Keratinocyte (primary cell): ENCODE data around the gene IGFALS. TPM values are rescaled to one million over a fixed set of nuclear protein-coding genes. Genes with fewer than 3 reads are reported as not detected.

Experiments
- DNase-seq: peaks from one replicate; pipeline ENCODE4 v3.0.0-alpha.2; 2011; ENCODE audit warnings: low read depth, missing footprints, low spot score
- FAIRE-seq: peaks from 2 replicates; lab custom pipeline; 2011; peaks lifted over from hg19 to GRCh38; lab: Jason Lieb, UNC
- H2AFZ ChIP-seq: 2 replicates; pipeline ENCODE4 v1.6.0; 2012; ENCODE audit warnings: low read length, control low read depth, inconsistent platforms; ENCODE audit not compliant: control insufficient read depth
- H3K27ac ChIP-seq: 2 replicates; pipeline ENCODE4 v1.5.1; 2011; ENCODE audit warnings: low read length; ENCODE audit not compliant: control insufficient read depth, insufficient read depth
- H3K27me3 ChIP-seq: 3 replicates; pipeline ENCODE4 v1.6.0; 2011; ENCODE audit warnings: low read length; ENCODE audit not compliant: control insufficient read depth, insufficient read depth; ENCODE audit errors: extremely low read depth
- H3K36me3 ChIP-seq, 2 experiments: 2 replicates in 1 of 2; 3 replicates in 1 of 2; pipeline ENCODE4 v1.5.1; 2011; ENCODE audit warnings: low read length in 2 of 2, mild to moderate bottlenecking in 1 of 2; ENCODE audit not compliant: control insufficient read depth in 2 of 2, insufficient read depth in 2 of 2; ENCODE audit errors: extremely low read depth in 1 of 2
- H3K4me1 ChIP-seq: 3 replicates; pipeline ENCODE4 v1.5.1; 2011; ENCODE audit warnings: low read length; ENCODE audit not compliant: control insufficient read depth, insufficient read depth; ENCODE audit errors: extremely low read depth
- H3K4me2 ChIP-seq: 3 replicates; pipeline ENCODE4 v1.6.0; 2011; ENCODE audit warnings: low read depth, low read length; ENCODE audit not compliant: control insufficient read depth, insufficient read depth; ENCODE audit errors: extremely low read depth
- H3K4me3 ChIP-seq, 3 experiments: fragments of 200-600 bp in 1 of 3; sonication (generic) in 1 of 3; 2 replicates in 2 of 3; 3 replicates in 1 of 3; pipeline ENCODE4 v1.5.1; 2011 to 2016; ENCODE audit warnings: low read length in 3 of 3, mild to moderate bottlenecking in 3 of 3, control low read depth in 2 of 3, inconsistent platforms in 1 of 3, low read depth in 1 of 3, mixed read lengths in 1 of 3, mixed run types in 1 of 3, moderate library complexity in 1 of 3; ENCODE audit not compliant: control insufficient read depth in 2 of 3, insufficient read depth in 2 of 3; ENCODE audit errors: extremely low read depth in 1 of 3
- H3K79me2 ChIP-seq: 2 replicates; pipeline ENCODE4 v1.6.0; 2012; ENCODE audit warnings: low read length; ENCODE audit not compliant: control insufficient read depth, insufficient read depth
- H3K9ac ChIP-seq: 3 replicates; pipeline ENCODE4 v1.6.0; 2011; ENCODE audit warnings: low read length; ENCODE audit not compliant: control insufficient read depth, insufficient read depth; ENCODE audit errors: extremely low read depth
- H3K9me1 ChIP-seq: 3 replicates; pipeline ENCODE4 v1.6.0; 2011; ENCODE audit warnings: low read length; ENCODE audit not compliant: control insufficient read depth, insufficient read depth; ENCODE audit errors: extremely low read depth
- H3K9me3 ChIP-seq: 2 replicates; pipeline ENCODE4 v1.5.1; 2012; ENCODE audit warnings: low read depth, low read length; ENCODE audit not compliant: control insufficient read depth
- H4K20me1 ChIP-seq: 3 replicates; pipeline ENCODE4 v1.6.0; 2011; ENCODE audit warnings: low read length; ENCODE audit not compliant: control insufficient read depth, insufficient read depth; ENCODE audit errors: extremely low read depth
- CTCF ChIP-seq, 3 experiments: IDR thresholded peaks in 1 of 3; conservative IDR thresholded peaks in 1 of 3; optimal IDR thresholded peaks in 1 of 3; 2 replicates in 2 of 3; 3 replicates in 1 of 3; pipeline versions ENCODE3 to v1.5.1; 2011; ENCODE audit warnings: low read length in 3 of 3, mild to moderate bottlenecking in 3 of 3, moderate library complexity in 2 of 3, control low read depth in 1 of 3, inconsistent platforms in 1 of 3; ENCODE audit not compliant: insufficient read depth in 2 of 3; ENCODE audit errors: extremely low read depth in 1 of 3
- EZH2 ChIP-seq: IDR thresholded peaks from one replicate; pipeline ENCODE4 v1.6.1; 2012; ENCODE audit warnings: inconsistent platforms, mild to moderate bottlenecking, low read length, moderate library complexity
- dilution Hi-C: fragments of 300-500 bp; cut with MboI; formaldehyde crosslinking; loops from one replicate; pipeline ENCODE4 v1.7.0; 2020; ENCODE audit warnings: low sequenced_read_pairs; ENCODE audit not compliant: extremely low pct_ligation_motif_present
- polyA plus RNA-seq, 5 experiments: library from polyadenylated mRNA; depleted of rRNA in 3 of 5; stranded (reverse) in 3 of 5; stranded (forward) in 1 of 5; unstranded in 1 of 5; fragments of >200 nt; gene quantifications; 1 replicate in 1 of 5; 2 replicates in 3 of 5; 3 replicates in 1 of 5; pipeline versions ENCODE4 v1.2.1 to v1.2.3, GENCODE V29; 2011 to 2012; ENCODE audit warnings: missing spikeins in 2 of 5, low read depth in 1 of 5, low replicate concordance in 1 of 5

Gene IGFALS
- polyA plus RNA-seq, 1 donor (not counting 4 experiments of a cell fraction or from before 2014, with no cell fraction given) = not detected

DNA sequence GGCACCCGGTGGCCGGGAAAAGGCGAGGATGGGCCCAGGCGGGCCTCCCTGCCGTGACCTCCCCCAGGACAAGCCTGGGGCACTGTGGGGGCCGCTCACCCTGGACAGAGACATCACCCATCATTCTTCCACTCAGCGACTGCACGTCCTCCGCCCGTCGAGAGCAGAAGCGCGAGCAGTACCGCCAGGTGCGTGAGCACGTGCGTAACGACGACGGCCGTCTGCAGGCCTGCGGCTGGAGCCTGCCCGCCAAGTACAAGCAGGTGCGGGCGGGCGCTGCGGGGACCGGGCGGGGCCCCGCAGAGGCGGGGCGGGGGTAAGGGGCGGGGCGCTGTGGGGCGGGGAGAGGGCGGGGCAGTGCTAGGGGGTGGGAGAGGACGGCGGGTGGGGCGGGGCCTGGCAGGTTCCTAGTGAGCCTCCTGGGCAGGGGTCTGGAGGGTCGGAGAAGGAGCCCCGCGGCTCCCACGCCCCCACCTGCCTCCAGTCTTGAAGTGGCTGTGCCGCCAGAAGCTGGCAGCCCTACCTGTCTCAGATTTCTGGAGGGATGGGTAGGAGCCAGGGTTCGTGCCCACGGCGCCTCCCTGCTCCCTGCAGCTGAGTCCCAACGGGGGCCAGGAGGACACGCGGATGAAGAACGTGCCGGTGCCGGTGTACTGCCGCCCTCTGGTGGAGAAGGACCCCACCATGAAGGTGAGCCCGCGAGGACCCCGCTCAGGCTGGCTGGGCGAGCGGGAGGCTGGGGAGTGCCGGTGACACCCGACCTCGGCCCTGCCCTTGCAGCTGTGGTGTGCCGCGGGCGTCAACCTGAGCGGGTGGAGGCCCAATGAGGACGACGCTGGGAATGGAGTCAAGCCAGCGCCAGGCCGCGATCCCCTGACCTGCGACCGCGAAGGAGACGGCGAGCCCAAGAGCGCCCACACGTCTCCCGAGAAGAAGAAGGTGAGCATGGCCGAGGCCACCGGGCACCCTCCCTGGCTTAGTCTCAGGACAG lies 29.7 kb downstream of the IGFALS start:
- no peak for DNase-seq
- TF ChIP-seq CTCF (optimal IDR thresholded peaks at IDR 0.05 in 1 of 3, IDR thresholded peaks at IDR 0.05 in 1 of 3, conservative IDR thresholded peaks at IDR 0.05 in 1 of 3; ENCODE audit: extremely low read depth in 1 of 3, insufficient read depth in 2 of 3, low read length in 3 of 3) (peak; percentile 37 to 87 (median 60)), EZH2 (no peak)
- Histone ChIP-seq H3K27ac (no peak overlapping the region), H3K4me3 (no peak overlapping the region), H3K9me3 (no peaks in the 10 kb centered on the region), H3K9ac (no peak overlapping the region), H3K4me1 (peaks cover 3% of the 10 kb centered on the region), H4K20me1 (no peaks in the 10 kb centered on the region), H3K36me3 (peaks cover 17 to 34% of the 10 kb centered on the region in 2 experiments), H3K27me3 (no peaks in the 10 kb centered on the region), H3K9me1 (no peaks in the 10 kb centered on the region), H3K4me2 (no peak overlapping the region), H2AFZ (no peak overlapping the region), H3K79me2 (no peaks in the 10 kb centered on the region)
- no peak for FAIRE-seq
- dilution Hi-C loops = no loop called here

- H3K4me1 ChIP-seq = peaks cover 3% of the 10 kb centered on the region
- H3K4me3 ChIP-seq = no peak overlapping the region
- H4K20me1 ChIP-seq = no peaks in the 10 kb centered on the region
- peaks cover 17 to 34% of the 10 kb centered on the region in 2 experiments for H3K36me3 ChIP-seq
- H3K9ac ChIP-seq = no peak overlapping the region
- H3K9me1 ChIP-seq = no peaks in the 10 kb centered on the region
- no peaks in the 10 kb centered on the region for H3K27me3 ChIP-seq
- H3K4me2 ChIP-seq = no peak overlapping the region
- TF ChIP-seq CTCF (optimal IDR thresholded peaks at IDR 0.05 in 1 of 3, IDR thresholded peaks at IDR 0.05 in 1 of 3, conservative IDR thresholded peaks at IDR 0.05 in 1 of 3; ENCODE audit: extremely low read depth in 1 of 3, insufficient read depth in 2 of 3, low read length in 3 of 3) = no peak
- TF ChIP-seq EZH2 = no peak
- no peak overlapping the region for H3K27ac ChIP-seq
- dilution Hi-C loops = no loop called here
- FAIRE-seq (no peak), DNase-seq (no peak)
- H3K9me3 ChIP-seq = no peaks in the 10 kb centered on the region
- no peak overlapping the region for H2AFZ ChIP-seq
- no peaks in the 10 kb centered on the region for H3K79me2 ChIP-seq
These were observed 30.5 kb downstream of the IGFALS start for GRCh38 chr16:1762879-1763520.
